Measurements from ENCODE around the gene IMMP2L. TPM values are rescaled to one million over a fixed set of nuclear protein-coding genes. Genes with fewer than 3 reads are reported as not detected.

IMMP2L gene
- total RNA-seq, 1 experiment from 2014 or later, result 12.8 TPM

GRCh38 chr7:111530356-111530668 lies 32.0 kb downstream of the IMMP2L start:
- DNase-seq, result no peak
- Histone ChIP-seq H3K9me3 (replicated peaks) (no peaks in the 10 kb centered on the region), H3K4me3 (no peak overlapping the region), H3K27ac (no peak overlapping the region), H3K27me3 (no peaks in the 10 kb centered on the region), H3K36me3 (no peaks in the 10 kb centered on the region), H3K4me1 (0 out of 2 replicates have a peak, but pooled peaks cover 7% of the 10 kb centered on the region)

- no peak overlapping the region for H3K4me3 ChIP-seq
- H3K4me1 ChIP-seq, result 0 out of 2 replicates have a peak, but pooled peaks cover 7% of the 10 kb centered on the region
- H3K27me3 ChIP-seq, result no peaks in the 10 kb centered on the region
- no peak for DNase-seq
- no peaks in the 10 kb centered on the region for H3K9me3 ChIP-seq (replicated peaks)
- H3K36me3 ChIP-seq, result no peaks in the 10 kb centered on the region
- H3K27ac ChIP-seq, result no peak overlapping the region
Measured at GRCh38 chr7:111529507-111530355, 32.6 kb downstream of the IMMP2L start.

GRCh38 chr7:111528331-111528730 lies 34.0 kb downstream of the IMMP2L start:
- H3K9me3 ChIP-seq (replicated peaks), result no peaks in the 10 kb centered on the region
- no peak overlapping the region for H3K27ac ChIP-seq
- H3K4me3 ChIP-seq, result no peak overlapping the region

GRCh38 chr7:111527545-111527944 lies 34.7 kb downstream of the IMMP2L start:
- no peak overlapping the region for H3K4me3 ChIP-seq
- H3K27ac ChIP-seq, result no peak overlapping the region
- no peaks in the 10 kb centered on the region for H3K27me3 ChIP-seq
- no peaks in the 10 kb centered on the region for H3K9me3 ChIP-seq (replicated peaks)
- H3K36me3 ChIP-seq, result no peaks in the 10 kb centered on the region
- 0 out of 2 replicates have a peak, but pooled peaks cover 7% of the 10 kb centered on the region for H3K4me1 ChIP-seq
- no peak for DNase-seq

More at GRCh38 chr7:111528331-111528730, 34.0 kb downstream of the IMMP2L start:
- no peaks in the 10 kb centered on the region for H3K27me3 ChIP-seq
- H3K36me3 ChIP-seq, result no peaks in the 10 kb centered on the region
- H3K4me1 ChIP-seq, result 0 out of 2 replicates have a peak, but pooled peaks cover 7% of the 10 kb centered on the region
- no peak for DNase-seq

GRCh38 chr7:111525100-111525499 lies 37.2 kb downstream of the IMMP2L start:
- H3K4me1 ChIP-seq, result 0 out of 2 replicates have a peak, but pooled peaks cover 7% of the 10 kb centered on the region
- H3K27ac ChIP-seq, result no peak overlapping the region
- no peak for DNase-seq
- no peaks in the 10 kb centered on the region for H3K27me3 ChIP-seq
- H3K36me3 ChIP-seq, result no peaks in the 10 kb centered on the region
- H3K9me3 ChIP-seq (replicated peaks), result no peaks in the 10 kb centered on the region
- no peak overlapping the region for H3K4me3 ChIP-seq

- H3K9me3 ChIP-seq (replicated peaks), result no peaks in the 10 kb centered on the region
- H3K27ac ChIP-seq, result no peak overlapping the region
- DNase-seq, result no peak
- H3K4me3 ChIP-seq, result no peak overlapping the region
- H3K4me1 ChIP-seq, result no peaks in the 10 kb centered on the region
- no peaks in the 10 kb centered on the region for H3K36me3 ChIP-seq
- H3K27me3 ChIP-seq, result no peaks in the 10 kb centered on the region
Measured at GRCh38 chr7:111521660-111522059, 40.6 kb downstream of the IMMP2L start.

GRCh38 chr7:111518264-111518663 lies 44.0 kb downstream of the IMMP2L start:
- DNase-seq, result no peak
- Histone ChIP-seq H3K36me3 (no peaks in the 10 kb centered on the region), H3K27ac (no peak overlapping the region), H3K4me1 (no peaks in the 10 kb centered on the region), H3K9me3 (replicated peaks) (no peaks in the 10 kb centered on the region), H3K4me3 (no peak overlapping the region), H3K27me3 (no peaks in the 10 kb centered on the region)

GRCh38 chr7:111517549-111517951 lies 44.7 kb downstream of the IMMP2L start:
- Histone ChIP-seq H3K27ac (no peak overlapping the region), H3K9me3 (replicated peaks) (no peaks in the 10 kb centered on the region), H3K36me3 (no peaks in the 10 kb centered on the region), H3K4me3 (no peak overlapping the region), H3K4me1 (no peaks in the 10 kb centered on the region), H3K27me3 (no peaks in the 10 kb centered on the region)
- DNase-seq, result no peak

- DNase-seq, result no peak
- Histone ChIP-seq H3K4me1 (no peaks in the 10 kb centered on the region), H3K4me3 (no peak overlapping the region), H3K27ac (no peak overlapping the region), H3K27me3 (no peaks in the 10 kb centered on the region), H3K36me3 (no peaks in the 10 kb centered on the region), H3K9me3 (replicated peaks) (no peaks in the 10 kb centered on the region)
Measured at GRCh38 chr7:111516612-111517011, 45.7 kb downstream of the IMMP2L start.

- no peaks in the 10 kb centered on the region for H3K36me3 ChIP-seq
- no peaks in the 10 kb centered on the region for H3K9me3 ChIP-seq (replicated peaks)
- H3K27me3 ChIP-seq, result no peaks in the 10 kb centered on the region
- no peaks in the 10 kb centered on the region for H3K4me1 ChIP-seq
- no peak for DNase-seq
- H3K27ac ChIP-seq, result no peak overlapping the region
- no peak overlapping the region for H3K4me3 ChIP-seq
Measured at GRCh38 chr7:111513566-111513965, 48.7 kb downstream of the IMMP2L start.

GRCh38 chr7:111511845-111512244 lies 50.4 kb downstream of the IMMP2L start:
- H3K36me3 ChIP-seq, result no peaks in the 10 kb centered on the region
- H3K27ac ChIP-seq, result no peak overlapping the region
- H3K4me1 ChIP-seq, result no peaks in the 10 kb centered on the region
- DNase-seq, result no peak
- no peaks in the 10 kb centered on the region for H3K27me3 ChIP-seq
- H3K4me3 ChIP-seq, result no peak overlapping the region
- H3K9me3 ChIP-seq (replicated peaks), result no peaks in the 10 kb centered on the region

GRCh38 chr7:111510584-111511378 lies 51.5 kb downstream of the IMMP2L start:
- H3K4me3 ChIP-seq, result no peak overlapping the region
- H3K4me1 ChIP-seq, result no peaks in the 10 kb centered on the region
- DNase-seq, result no peak
- H3K36me3 ChIP-seq, result no peaks in the 10 kb centered on the region
- H3K27ac ChIP-seq, result no peak overlapping the region
- H3K27me3 ChIP-seq, result no peaks in the 10 kb centered on the region
- no peaks in the 10 kb centered on the region for H3K9me3 ChIP-seq (replicated peaks)

GRCh38 chr7:111510062-111510461 lies 52.2 kb downstream of the IMMP2L start:
- Histone ChIP-seq H3K36me3 (no peaks in the 10 kb centered on the region), H3K9me3 (replicated peaks) (no peaks in the 10 kb centered on the region; the same call in 1 of the 2 replicates), H3K4me3 (no peak overlapping the region), H3K27ac (no peak overlapping the region), H3K4me1 (no peaks in the 10 kb centered on the region), H3K27me3 (no peaks in the 10 kb centered on the region)
- no peak for DNase-seq

- Histone ChIP-seq H3K9me3 (replicated peaks) (no peaks in the 10 kb centered on the region; the same call in 1 of the 2 replicates), H3K27ac (no peak overlapping the region), H3K36me3 (no peaks in the 10 kb centered on the region), H3K4me1 (no peaks in the 10 kb centered on the region), H3K27me3 (no peaks in the 10 kb centered on the region), H3K4me3 (no peak overlapping the region)
- DNase-seq, result no peak
Measured at GRCh38 chr7:111509288-111509687, 53.0 kb downstream of the IMMP2L start.

- Histone ChIP-seq H3K9me3 (replicated peaks) (no peaks in the 10 kb centered on the region; the same call in 1 of the 2 replicates), H3K27ac (no peak overlapping the region), H3K36me3 (no peaks in the 10 kb centered on the region), H3K27me3 (no peaks in the 10 kb centered on the region), H3K4me3 (no peak overlapping the region), H3K4me1 (no peaks in the 10 kb centered on the region)
- no peak for DNase-seq
Measured at GRCh38 chr7:111508387-111508786, 53.9 kb downstream of the IMMP2L start.

Data from SJCRH30 (cell line).